Measurements from ENCODE around the gene POMC.

POMC gene

GRCh38 chr2:25201265-25201664 lies 32.9 kb upstream of the POMC start:
- H3K9me3 ChIP-seq (ENCODE audit: control insufficient read depth in 1 of 2, low read length in 2 of 2): no peaks in the 10 kb centered on the region
- no peaks in the 10 kb centered on the region for H3K4me1 ChIP-seq (ENCODE audit: control insufficient read depth in 1 of 2, insufficient read depth in 2 of 2, low read length in 2 of 2)
- no peak overlapping the region for H3K27ac ChIP-seq (ENCODE audit: low read depth, low read length)
- no peak overlapping the region for H3K4me3 ChIP-seq (ENCODE audit: low read depth in 1 of 2, low read length in 2 of 2)
- no peaks in the 10 kb centered on the region for H3K27me3 ChIP-seq (ENCODE audit: control insufficient read depth in 1 of 2, insufficient read depth in 2 of 2, low read length in 2 of 2)
- H3K36me3 ChIP-seq (ENCODE audit: control insufficient read depth in 1 of 2, insufficient read depth in 2 of 2, low read length in 2 of 2): no peaks in the 10 kb centered on the region
- no peak overlapping the region for H3K9ac ChIP-seq (ENCODE audit: low read depth in 1 of 2, low read length in 2 of 2)

GRCh38 chr2:25198576-25198975 lies 30.2 kb upstream of the POMC start:
- Histone ChIP-seq H3K9me3 (ENCODE audit: control insufficient read depth in 1 of 2, low read length in 2 of 2) (no peaks in the 10 kb centered on the region), H3K4me3 (ENCODE audit: low read depth in 1 of 2, low read length in 2 of 2) (no peak overlapping the region), H3K9ac (ENCODE audit: low read depth in 1 of 2, low read length in 2 of 2) (no peak overlapping the region), H3K27ac (ENCODE audit: low read depth, low read length) (no peak overlapping the region), H3K4me1 (ENCODE audit: control insufficient read depth in 1 of 2, insufficient read depth in 2 of 2, low read length in 2 of 2) (no peaks in the 10 kb centered on the region), H3K27me3 (ENCODE audit: control insufficient read depth in 1 of 2, insufficient read depth in 2 of 2, low read length in 2 of 2) (no peaks in the 10 kb centered on the region), H3K36me3 (ENCODE audit: control insufficient read depth in 1 of 2, insufficient read depth in 2 of 2, low read length in 2 of 2) (no peaks in the 10 kb centered on the region)

GRCh38 chr2:25198209-25198525 lies 29.8 kb upstream of the POMC start:
- H3K27me3 ChIP-seq (ENCODE audit: control insufficient read depth in 1 of 2, insufficient read depth in 2 of 2, low read length in 2 of 2): no peaks in the 10 kb centered on the region
- H3K27ac ChIP-seq (ENCODE audit: low read depth, low read length): no peak overlapping the region
- no peaks in the 10 kb centered on the region for H3K9me3 ChIP-seq (ENCODE audit: control insufficient read depth in 1 of 2, low read length in 2 of 2)
- no peaks in the 10 kb centered on the region for H3K4me1 ChIP-seq (ENCODE audit: control insufficient read depth in 1 of 2, insufficient read depth in 2 of 2, low read length in 2 of 2)
- H3K36me3 ChIP-seq (ENCODE audit: control insufficient read depth in 1 of 2, insufficient read depth in 2 of 2, low read length in 2 of 2): no peaks in the 10 kb centered on the region
- no peak overlapping the region for H3K4me3 ChIP-seq (ENCODE audit: low read depth in 1 of 2, low read length in 2 of 2)
- H3K9ac ChIP-seq (ENCODE audit: low read depth in 1 of 2, low read length in 2 of 2): no peak overlapping the region

- Histone ChIP-seq H3K27me3 (ENCODE audit: control insufficient read depth in 1 of 2, insufficient read depth in 2 of 2, low read length in 2 of 2) (no peaks in the 10 kb centered on the region), H3K9ac (ENCODE audit: low read depth in 1 of 2, low read length in 2 of 2) (no peak overlapping the region), H3K4me3 (ENCODE audit: low read depth in 1 of 2, low read length in 2 of 2) (no peak overlapping the region), H3K27ac (ENCODE audit: low read depth, low read length) (no peak overlapping the region), H3K36me3 (ENCODE audit: control insufficient read depth in 1 of 2, insufficient read depth in 2 of 2, low read length in 2 of 2) (no peaks in the 10 kb centered on the region), H3K9me3 (ENCODE audit: control insufficient read depth in 1 of 2, low read length in 2 of 2) (no peaks in the 10 kb centered on the region), H3K4me1 (ENCODE audit: control insufficient read depth in 1 of 2, insufficient read depth in 2 of 2, low read length in 2 of 2) (no peaks in the 10 kb centered on the region)
These were observed 29.2 kb upstream of the POMC start for GRCh38 chr2:25197336-25198208.

GRCh38 chr2:25194576-25195122 lies 26.3 kb upstream of the POMC start:
- no peaks in the 10 kb centered on the region for H3K27me3 ChIP-seq (ENCODE audit: control insufficient read depth in 1 of 2, insufficient read depth in 2 of 2, low read length in 2 of 2)
- no peak overlapping the region for H3K27ac ChIP-seq (ENCODE audit: low read depth, low read length)
- no peaks in the 10 kb centered on the region for H3K9me3 ChIP-seq (ENCODE audit: control insufficient read depth in 1 of 2, low read length in 2 of 2)
- no peak overlapping the region for H3K9ac ChIP-seq (ENCODE audit: low read depth in 1 of 2, low read length in 2 of 2)
- H3K4me1 ChIP-seq (ENCODE audit: control insufficient read depth in 1 of 2, insufficient read depth in 2 of 2, low read length in 2 of 2): no peaks in the 10 kb centered on the region
- no peak overlapping the region for H3K4me3 ChIP-seq (ENCODE audit: low read depth in 1 of 2, low read length in 2 of 2)
- H3K36me3 ChIP-seq (ENCODE audit: control insufficient read depth in 1 of 2, insufficient read depth in 2 of 2, low read length in 2 of 2): no peaks in the 10 kb centered on the region

- Histone ChIP-seq H3K4me1 (ENCODE audit: control insufficient read depth in 1 of 2, insufficient read depth in 2 of 2, low read length in 2 of 2) (peaks cover 6% of the 10 kb centered on the region in 2 donors), H3K9ac (ENCODE audit: low read depth in 1 of 2, low read length in 2 of 2) (no peak overlapping the region), H3K4me3 (ENCODE audit: low read depth in 1 of 2, low read length in 2 of 2) (no peak overlapping the region), H3K27ac (ENCODE audit: low read depth, low read length) (no peak overlapping the region), H3K9me3 (ENCODE audit: control insufficient read depth in 1 of 2, low read length in 2 of 2) (no peaks in the 10 kb centered on the region), H3K27me3 (ENCODE audit: control insufficient read depth in 1 of 2, insufficient read depth in 2 of 2, low read length in 2 of 2) (peaks cover 0 to 2% of the 10 kb centered on the region in 2 donors), H3K36me3 (ENCODE audit: control insufficient read depth in 1 of 2, insufficient read depth in 2 of 2, low read length in 2 of 2) (no peaks in the 10 kb centered on the region)
These were observed 22.2 kb upstream of the POMC start for GRCh38 chr2:25190536-25190935.

GRCh38 chr2:25188405-25188804 lies 20.0 kb upstream of the POMC start:
- H3K36me3 ChIP-seq (ENCODE audit: control insufficient read depth in 1 of 2, insufficient read depth in 2 of 2, low read length in 2 of 2): no peaks in the 10 kb centered on the region
- H3K9ac ChIP-seq (ENCODE audit: low read depth in 1 of 2, low read length in 2 of 2): no peak overlapping the region
- no peak overlapping the region for H3K4me3 ChIP-seq (ENCODE audit: low read depth in 1 of 2, low read length in 2 of 2)
- H3K27me3 ChIP-seq (ENCODE audit: control insufficient read depth in 1 of 2, insufficient read depth in 2 of 2, low read length in 2 of 2): peaks cover 0 to 2% of the 10 kb centered on the region in 2 donors
- no peak overlapping the region for H3K27ac ChIP-seq (ENCODE audit: low read depth, low read length)
- peaks cover 6% of the 10 kb centered on the region in 2 donors for H3K4me1 ChIP-seq (ENCODE audit: control insufficient read depth in 1 of 2, insufficient read depth in 2 of 2, low read length in 2 of 2)
- H3K9me3 ChIP-seq (ENCODE audit: control insufficient read depth in 1 of 2, low read length in 2 of 2): no peaks in the 10 kb centered on the region

GRCh38 chr2:25187729-25188350 lies 19.5 kb upstream of the POMC start:
- Histone ChIP-seq H3K4me3 (ENCODE audit: low read depth in 1 of 2, low read length in 2 of 2) (no peak overlapping the region), H3K4me1 (ENCODE audit: control insufficient read depth in 1 of 2, insufficient read depth in 2 of 2, low read length in 2 of 2) (peaks cover 6% of the 10 kb centered on the region in 2 donors), H3K27ac (ENCODE audit: low read depth, low read length) (no peak overlapping the region), H3K9ac (ENCODE audit: low read depth in 1 of 2, low read length in 2 of 2) (no peak overlapping the region), H3K9me3 (ENCODE audit: control insufficient read depth in 1 of 2, low read length in 2 of 2) (no peaks in the 10 kb centered on the region), H3K36me3 (ENCODE audit: control insufficient read depth in 1 of 2, insufficient read depth in 2 of 2, low read length in 2 of 2) (no peaks in the 10 kb centered on the region), H3K27me3 (ENCODE audit: control insufficient read depth in 1 of 2, insufficient read depth in 2 of 2, low read length in 2 of 2) (peaks cover 0 to 2% of the 10 kb centered on the region in 2 donors)

- H3K9ac ChIP-seq (ENCODE audit: low read depth in 1 of 2, low read length in 2 of 2): no peak overlapping the region
- peaks cover 4 to 7% of the 10 kb centered on the region in 2 donors for H3K9me3 ChIP-seq (ENCODE audit: control insufficient read depth in 1 of 2, low read length in 2 of 2)
- no peak overlapping the region for H3K4me3 ChIP-seq (ENCODE audit: low read depth in 1 of 2, low read length in 2 of 2)
- peaks cover 6% of the 10 kb centered on the region in 2 donors for H3K4me1 ChIP-seq (ENCODE audit: control insufficient read depth in 1 of 2, insufficient read depth in 2 of 2, low read length in 2 of 2)
- no peaks in the 10 kb centered on the region for H3K36me3 ChIP-seq (ENCODE audit: control insufficient read depth in 1 of 2, insufficient read depth in 2 of 2, low read length in 2 of 2)
- peaks cover 0 to 2% of the 10 kb centered on the region in 2 donors for H3K27me3 ChIP-seq (ENCODE audit: control insufficient read depth in 1 of 2, insufficient read depth in 2 of 2, low read length in 2 of 2)
- H3K27ac ChIP-seq (ENCODE audit: low read depth, low read length): no peak overlapping the region
These were observed 15.9 kb upstream of the POMC start for GRCh38 chr2:25184254-25184653.

- peaks cover 4 to 7% of the 10 kb centered on the region in 2 donors for H3K9me3 ChIP-seq (ENCODE audit: control insufficient read depth in 1 of 2, low read length in 2 of 2)
- H3K4me3 ChIP-seq (ENCODE audit: low read depth in 1 of 2, low read length in 2 of 2): no peak overlapping the region
- no peaks in the 10 kb centered on the region for H3K36me3 ChIP-seq (ENCODE audit: control insufficient read depth in 1 of 2, insufficient read depth in 2 of 2, low read length in 2 of 2)
- no peaks in the 10 kb centered on the region for H3K4me1 ChIP-seq (ENCODE audit: control insufficient read depth in 1 of 2, insufficient read depth in 2 of 2, low read length in 2 of 2)
- H3K27me3 ChIP-seq (ENCODE audit: control insufficient read depth in 1 of 2, insufficient read depth in 2 of 2, low read length in 2 of 2): peaks cover 6 to 10% of the 10 kb centered on the region in 2 donors
- H3K27ac ChIP-seq (ENCODE audit: low read depth, low read length): no peak overlapping the region
- H3K9ac ChIP-seq (ENCODE audit: low read depth in 1 of 2, low read length in 2 of 2): no peak overlapping the region
These were observed 10.6 kb upstream of the POMC start for GRCh38 chr2:25178976-25179375.

All from duodenal mucosa (tissue), 2 donors.